Psoas muscle (tissue), 8 donors: Measurements from ENCODE around the gene RNLS. TPM values are rescaled to one million over a fixed set of nuclear protein-coding genes. Genes with fewer than 3 reads are reported as not detected.
A peak's percentile ranks its signal among the peaks of the same experiment; 100 is the strongest.

Experiments used
- ATAC-seq, 4 donors: fragments of 200-7000 bp; cut with Tn5 transposase; one replicate each; pipeline ENCODE4 v1.9.1; 2020; ENCODE audit warnings: moderate library complexity in 3 of 4, mild to moderate bottlenecking in 2 of 4
- DNase-seq, 2 donors: peaks; one replicate each; pipeline ENCODE4 v3.0.0-alpha.2; 2020
- H3K27ac ChIP-seq: fragments of 200-600 bp; one replicate; pipeline ENCODE4 v1.8.0; 2022
- H3K27me3 ChIP-seq, 3 donors: fragments of 200-600 bp in 1 of 3; one replicate each; pipeline versions ENCODE4 v1.6.1 to v1.8.0; 2013 to 2022; ENCODE audit warnings: low read length in 2 of 3, mild to moderate bottlenecking in 2 of 3, moderate library complexity in 1 of 3; ENCODE audit not compliant: insufficient read depth in 3 of 3
- H3K36me3 ChIP-seq, 2 donors: fragments of 200-600 bp in 1 of 2; one replicate each; pipeline versions ENCODE4 v1.6.1 to v1.8.0; 2013 to 2022; ENCODE audit warnings: low read depth in 1 of 2, mild to moderate bottlenecking in 1 of 2, moderate library complexity in 1 of 2; ENCODE audit not compliant: insufficient read depth in 1 of 2
- H3K4me1 ChIP-seq: fragments of 200-600 bp; one replicate; pipeline ENCODE4 v1.8.0; 2022
- H3K4me3 ChIP-seq: fragments of 200-600 bp; one replicate; pipeline ENCODE4 v1.8.0; 2022; ENCODE audit warnings: mild to moderate bottlenecking
- H3K9me3 ChIP-seq: fragments of 200-600 bp; one replicate; pipeline ENCODE4 v1.8.0; 2022
- WGBS, 3 donors: extraction: QIAGEN DNeasy Blood & Tissue Kit; methylation state at CpG; one replicate each; pipeline versions ENCODE4 v1.1.6 to v1.1.7; 2013; 5-methylcytosine and 5-hydroxymethylcytosine counted together
- intact Hi-C, 2 donors: fragments of 100-400 bp; cut with DNase I; formaldehyde crosslinking; loops; one replicate each; pipeline versions ENCODE4 v1.11.0 to v1.14.2; 2022
- polyA plus RNA-seq, 3 donors: library from polyadenylated mRNA; stranded (reverse); fragments of 200-250 nt; gene quantifications; one replicate each; pipeline ENCODE4 v1.2.3, GENCODE V29; 2013
- total RNA-seq, 4 donors: library from RNA; stranded (reverse); fragmentation: NEBNext Ultra II Directional in 2 of 4; extraction: Animal tissue kit (Norgen Biotek cat#: 25700) in 2 of 4; gene quantifications; one replicate each; pipeline versions ENCODE4 v1.2.1 to v1.2.4, GENCODE V29; 2021 to 2023
- TF ChIP-seq, protein P1 (sequence below): fragments of 200-600 bp; IDR thresholded peaks from one replicate; pipeline ENCODE4 v1.8.0; 2022; ENCODE audit warnings: antibody characterized with exemption
- donor health status: healthy with polysubstance abuse.
- donor health status: DM: no; HTN: no; CAD: no; lungs with moderate emphysema.
- donor health status: Bipolar disorder and iron deficiency.
- donor health status: healthy.
- donor health status: DM: yes; HTN: yes; CAD: no.
- donor health status: DM: no; HTN: no; CAD: no.
- donor health status: DM: no; HTN: no; CAD: no.
- donor health status: DM: yes; HTN: yes; CAD: no.

The RNLS gene
- total and polyA plus RNA-seq, 7 donors: 3.0 to 9.2 (median 6.7) TPM

DNA sequence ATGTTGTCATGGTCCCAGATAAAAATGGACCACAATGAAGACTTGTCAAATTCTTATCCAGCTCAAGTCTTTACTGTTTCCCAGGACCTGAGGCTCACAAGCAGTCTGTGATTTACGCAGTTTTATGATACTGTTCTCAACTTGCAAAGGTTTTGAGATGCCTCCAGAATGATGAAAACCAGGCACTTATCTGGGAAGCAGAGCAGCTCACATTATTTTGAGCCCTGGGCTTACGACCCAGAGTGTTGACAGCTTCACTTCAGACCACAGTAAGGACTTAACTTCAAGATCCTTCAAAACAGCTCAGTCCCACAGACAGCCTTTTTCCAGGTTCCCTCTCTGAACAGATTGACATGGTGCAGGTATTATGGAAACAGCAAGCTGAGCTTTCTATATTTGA lies 236.1 kb downstream of the RNLS start:
- Histone ChIP-seq H3K9me3 (no peaks in the 10 kb centered on the region), H3K36me3 (no peaks in the 10 kb centered on the region), H3K4me3 (no peak overlapping the region), H3K27me3 (no peaks in the 10 kb centered on the region), H3K4me1 (no peaks in the 10 kb centered on the region), H3K27ac (no peak overlapping the region)
- TF ChIP-seq, protein P1, sequence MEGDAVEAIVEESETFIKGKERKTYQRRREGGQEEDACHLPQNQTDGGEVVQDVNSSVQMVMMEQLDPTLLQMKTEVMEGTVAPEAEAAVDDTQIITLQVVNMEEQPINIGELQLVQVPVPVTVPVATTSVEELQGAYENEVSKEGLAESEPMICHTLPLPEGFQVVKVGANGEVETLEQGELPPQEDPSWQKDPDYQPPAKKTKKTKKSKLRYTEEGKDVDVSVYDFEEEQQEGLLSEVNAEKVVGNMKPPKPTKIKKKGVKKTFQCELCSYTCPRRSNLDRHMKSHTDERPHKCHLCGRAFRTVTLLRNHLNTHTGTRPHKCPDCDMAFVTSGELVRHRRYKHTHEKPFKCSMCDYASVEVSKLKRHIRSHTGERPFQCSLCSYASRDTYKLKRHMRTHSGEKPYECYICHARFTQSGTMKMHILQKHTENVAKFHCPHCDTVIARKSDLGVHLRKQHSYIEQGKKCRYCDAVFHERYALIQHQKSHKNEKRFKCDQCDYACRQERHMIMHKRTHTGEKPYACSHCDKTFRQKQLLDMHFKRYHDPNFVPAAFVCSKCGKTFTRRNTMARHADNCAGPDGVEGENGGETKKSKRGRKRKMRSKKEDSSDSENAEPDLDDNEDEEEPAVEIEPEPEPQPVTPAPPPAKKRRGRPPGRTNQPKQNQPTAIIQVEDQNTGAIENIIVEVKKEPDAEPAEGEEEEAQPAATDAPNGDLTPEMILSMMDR: no peak
- WGBS, 3 donors: 71 to 83% (median 81%) methylated on average over 2 of the region's 2 CpGs
- no peak for ATAC-seq
- intact Hi-C loops: no loop called here
- DNase-seq: no peak

DNA sequence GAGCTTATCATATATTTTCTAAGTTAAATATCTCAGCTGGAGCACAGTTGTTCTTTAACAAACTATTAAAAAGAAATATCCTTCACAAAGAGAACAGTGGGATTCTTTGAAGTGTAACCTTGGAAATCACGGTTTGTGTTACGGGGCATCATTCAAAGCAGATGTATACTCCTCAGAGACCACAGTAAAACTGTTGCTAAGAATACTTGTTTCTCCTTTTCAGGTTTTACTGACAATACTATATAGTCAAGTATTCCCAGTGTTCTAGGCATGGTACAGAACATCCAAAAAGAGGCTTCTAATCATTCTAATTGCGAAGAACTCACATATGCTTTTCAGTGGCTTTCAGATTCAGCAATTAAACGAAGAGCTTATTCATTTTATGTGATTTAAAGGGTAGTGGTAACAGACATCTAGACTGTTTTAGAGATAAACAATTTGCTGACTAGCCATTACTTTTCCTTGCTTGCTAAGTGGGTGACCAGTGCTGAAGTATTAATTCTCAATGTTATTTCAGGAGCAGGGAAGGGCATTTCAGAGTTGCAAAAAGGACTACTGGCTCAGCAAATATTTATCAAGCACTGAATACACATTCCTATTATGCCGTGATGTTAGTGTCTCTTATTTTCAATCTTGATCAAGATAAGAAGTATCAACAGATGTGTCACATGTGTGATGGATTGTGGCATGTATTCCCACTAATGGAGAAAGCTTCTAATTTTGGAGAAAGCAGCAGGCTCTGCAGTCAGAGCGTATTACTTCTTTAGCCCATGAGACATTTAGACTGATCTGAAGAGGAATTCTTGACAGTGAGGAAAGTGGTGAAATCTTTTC lies 236.8 kb downstream of the RNLS start:
- no peaks in the 10 kb centered on the region for H3K9me3 ChIP-seq
- no peaks in the 10 kb centered on the region for H3K36me3 ChIP-seq
- TF ChIP-seq, protein P1: no peak
- intact Hi-C loops: no loop called here
- DNase-seq (no peak), ATAC-seq (no peak)
- no peak overlapping the region for H3K27ac ChIP-seq
- no peaks in the 10 kb centered on the region for H3K4me1 ChIP-seq
- WGBS, 3 donors: 76 to 78% (median 78%) methylated on average over 6 of the region's 6 CpGs
- no peak overlapping the region for H3K4me3 ChIP-seq
- H3K27me3 ChIP-seq: no peaks in the 10 kb centered on the region

DNA sequence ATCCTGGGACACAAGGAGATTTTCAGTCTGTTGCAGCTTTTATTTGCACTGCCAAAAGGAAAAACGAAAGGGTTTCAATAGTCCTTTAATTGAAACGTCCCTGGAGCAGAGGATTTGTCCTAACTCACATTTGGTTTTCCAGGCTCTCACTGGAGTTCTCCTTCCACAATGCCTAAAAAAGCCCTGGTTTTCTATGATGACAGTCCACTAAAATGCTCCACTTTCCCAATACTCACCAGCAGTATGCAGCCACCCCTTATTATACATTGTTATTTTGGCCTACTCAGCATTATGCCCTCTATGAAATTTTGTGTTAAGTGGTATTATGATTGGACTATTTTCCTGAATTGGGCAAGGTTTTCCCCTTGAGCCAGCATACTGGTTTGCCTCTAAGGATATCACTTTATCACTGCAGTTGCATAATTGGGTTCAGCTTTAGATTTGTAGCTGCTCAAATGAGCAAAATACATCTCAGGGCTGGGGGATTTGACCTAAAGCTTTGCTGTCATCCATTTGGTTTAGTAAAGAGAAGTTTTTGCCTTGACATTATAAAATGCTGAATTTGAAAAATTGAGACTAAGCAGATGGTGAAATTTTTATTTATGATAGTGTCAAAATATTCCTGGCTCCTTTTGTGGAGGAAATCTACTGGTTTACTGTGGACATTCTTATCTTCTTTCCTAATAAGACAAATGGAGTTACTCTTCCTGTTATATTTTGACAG lies 239.2 kb downstream of the RNLS start:
- no peaks in the 10 kb centered on the region for H3K27me3 ChIP-seq
- intact Hi-C loops: no loop called here
- no peak overlapping the region for H3K27ac ChIP-seq
- no peaks in the 10 kb centered on the region for H3K36me3 ChIP-seq
- H3K4me1 ChIP-seq: no peaks in the 10 kb centered on the region
- no peaks in the 10 kb centered on the region for H3K9me3 ChIP-seq
- DNase-seq: no peak
- no peak overlapping the region for H3K4me3 ChIP-seq
- WGBS, 3 donors: 31 to 41% (median 37%) methylated on average over 2 of the region's 2 CpGs
- TF ChIP-seq, protein P1: no peak
- ATAC-seq: peak in 2 of 4 donors; percentile 28 to 29

DNA sequence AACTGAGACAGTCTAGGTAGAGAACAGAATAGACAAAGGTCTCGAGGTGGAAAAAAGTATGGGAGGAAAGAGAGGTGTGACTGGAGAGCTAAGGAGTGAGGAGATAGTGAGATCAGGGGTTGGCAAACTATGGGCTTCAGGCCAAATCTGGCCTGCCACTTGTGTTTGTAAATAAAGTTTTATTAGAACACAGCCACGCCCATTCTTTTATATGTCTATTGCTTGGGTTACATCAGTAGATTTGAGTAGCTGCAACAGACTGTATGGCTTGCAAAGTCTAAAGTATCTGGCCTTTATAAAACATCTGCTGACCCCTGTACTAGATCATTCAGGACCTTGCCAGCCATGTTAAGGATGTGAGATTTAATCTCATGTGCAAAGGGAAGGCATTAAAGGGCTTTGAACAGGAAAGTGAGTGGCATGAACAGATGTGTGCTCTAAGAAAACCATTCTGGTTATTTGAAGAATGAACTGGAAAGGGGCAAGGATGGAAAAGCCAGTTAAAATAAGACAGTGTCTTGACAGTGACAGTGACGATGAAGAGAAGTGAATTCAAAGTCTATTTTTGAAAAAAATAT lies 240.3 kb downstream of the RNLS start:
- DNase-seq (no peak), ATAC-seq (no peak)
- Histone ChIP-seq H3K27ac (no peak overlapping the region), H3K4me3 (no peak overlapping the region), H3K27me3 (no peaks in the 10 kb centered on the region), H3K4me1 (no peaks in the 10 kb centered on the region), H3K36me3 (no peaks in the 10 kb centered on the region), H3K9me3 (no peaks in the 10 kb centered on the region)
- intact Hi-C loops: no loop called here
- TF ChIP-seq, protein P1: no peak
- WGBS, 3 donors: 82 to 87% (median 84%) methylated on average over 3 of the region's 3 CpGs
